SJSA1 (cell line): ENCODE data around the gene CCDC28B. TPM values are rescaled to one million over a fixed set of nuclear protein-coding genes. Genes with fewer than 3 reads are reported as not detected.

Experiments
- DNase-seq, 2 experiments: peaks; one replicate each; pipeline ENCODE4 v3.0.0-alpha.2; 2015 to 2020; ENCODE audit warnings: low spot score in 2 of 2, low read depth in 1 of 2
- H3K27ac ChIP-seq: fragments of 250-450 bp; sonication (Bioruptor Pico); 2 replicates; pipeline ENCODE4 v1.5.1; 2020; ENCODE audit warnings: mild to moderate bottlenecking, moderate library complexity
- H3K27me3 ChIP-seq: fragments of 250-450 bp; sonication (Bioruptor Pico); replicated peaks from 2 replicates; pipeline ENCODE4 v1.5.1; 2020; ENCODE audit warnings: mild to moderate bottlenecking, moderate library complexity
- H3K36me3 ChIP-seq: fragments of 250-450 bp; sonication (Bioruptor Pico); 2 replicates; pipeline ENCODE4 v1.5.1; 2020; ENCODE audit warnings: mild to moderate bottlenecking
- H3K4me1 ChIP-seq: fragments of 250-450 bp; sonication (Bioruptor Pico); replicated peaks from 2 replicates; pipeline ENCODE4 v1.6.1; 2021; ENCODE audit warnings: mild to moderate bottlenecking
- H3K4me3 ChIP-seq: fragments of 250-450 bp; sonication (Bioruptor Pico); 2 replicates; pipeline ENCODE4 v1.5.1; 2020; ENCODE audit warnings: mild to moderate bottlenecking
- H3K9me3 ChIP-seq: fragments of 250-450 bp; sonication (Bioruptor Pico); replicated peaks from 2 replicates; pipeline ENCODE4 v1.5.1; 2020; ENCODE audit warnings: mild to moderate bottlenecking
- total RNA-seq: library from RNA; depleted of rRNA; stranded (reverse); fragments of >200 nt; shearing (Covaris generic); gene quantifications from 2 replicates; pipeline ENCODE4 v1.2.3, GENCODE V29; 2014

Gene CCDC28B
- total RNA-seq, 1 experiment from 2014 or later: 22.1 TPM

- Histone ChIP-seq H3K9me3 (no peaks in the 10 kb centered on the region), H3K36me3 (peaks cover 62% of the 10 kb centered on the region), H3K27me3 (no peaks in the 10 kb centered on the region), H3K27ac (no peak overlapping the region), H3K4me3 (peak overlapping the region; percentile 54), H3K4me1 (peaks cover 22% of the 10 kb centered on the region)
- DNase-seq: no peak
These were observed 19.3 kb upstream of the CCDC28B start for GRCh38 chr1:32181065-32181464.

- peaks cover 22% of the 10 kb centered on the region for H3K4me1 ChIP-seq
- H3K9me3 ChIP-seq: no peaks in the 10 kb centered on the region
- no peak overlapping the region for H3K4me3 ChIP-seq
- no peak for DNase-seq
- no peak overlapping the region for H3K27ac ChIP-seq
- peaks cover 67% of the 10 kb centered on the region for H3K36me3 ChIP-seq
- H3K27me3 ChIP-seq: no peaks in the 10 kb centered on the region
These were observed 18.8 kb upstream of the CCDC28B start for GRCh38 chr1:32181563-32181962.

- DNase-seq: no peak
- no peak overlapping the region for H3K4me3 ChIP-seq
- no peaks in the 10 kb centered on the region for H3K9me3 ChIP-seq
- H3K4me1 ChIP-seq: peaks cover 22% of the 10 kb centered on the region
- H3K36me3 ChIP-seq: peaks cover 72% of the 10 kb centered on the region
- H3K27ac ChIP-seq: no peak overlapping the region
- H3K27me3 ChIP-seq: no peaks in the 10 kb centered on the region
These were observed 18.3 kb upstream of the CCDC28B start for GRCh38 chr1:32182060-32182459.

GRCh38 chr1:32184650-32185049, 15.7 kb upstream of the CCDC28B start:
- Histone ChIP-seq H3K9me3 (no peaks in the 10 kb centered on the region), H3K4me1 (peaks cover 13% of the 10 kb centered on the region), H3K4me3 (no peak overlapping the region), H3K36me3 (peaks cover 98% of the 10 kb centered on the region), H3K27ac (no peak overlapping the region), H3K27me3 (no peaks in the 10 kb centered on the region)
- DNase-seq: no peak

GRCh38 chr1:32186077-32186476, 14.3 kb upstream of the CCDC28B start:
- DNase-seq: no peak
- Histone ChIP-seq H3K27ac (no peak overlapping the region), H3K36me3 (peaks cover 100% of the 10 kb centered on the region)

GRCh38 chr1:32186491-32186890, 13.9 kb upstream of the CCDC28B start:
- Histone ChIP-seq H3K36me3 (peaks cover 100% of the 10 kb centered on the region), H3K27me3 (no peaks in the 10 kb centered on the region), H3K9me3 (no peaks in the 10 kb centered on the region), H3K4me3 (no peak overlapping the region), H3K4me1 (peaks cover 2% of the 10 kb centered on the region), H3K27ac (no peak overlapping the region)
- no peak for DNase-seq

More at GRCh38 chr1:32186077-32186476, 14.3 kb upstream of the CCDC28B start:
- H3K27me3 ChIP-seq: no peaks in the 10 kb centered on the region
- H3K4me3 ChIP-seq: no peak overlapping the region
- peaks cover 6% of the 10 kb centered on the region for H3K4me1 ChIP-seq
- no peaks in the 10 kb centered on the region for H3K9me3 ChIP-seq

GRCh38 chr1:32187850-32188249, 12.5 kb upstream of the CCDC28B start:
- H3K27me3 ChIP-seq: no peaks in the 10 kb centered on the region
- no peaks in the 10 kb centered on the region for H3K4me1 ChIP-seq
- no peaks in the 10 kb centered on the region for H3K9me3 ChIP-seq
- no peak for DNase-seq
- H3K4me3 ChIP-seq: no peak overlapping the region
- peaks cover 100% of the 10 kb centered on the region for H3K36me3 ChIP-seq
- H3K27ac ChIP-seq: no peak overlapping the region

- H3K27me3 ChIP-seq: no peaks in the 10 kb centered on the region
- H3K4me3 ChIP-seq: no peak overlapping the region
- peaks cover 98% of the 10 kb centered on the region for H3K36me3 ChIP-seq
- H3K27ac ChIP-seq: no peak overlapping the region
- no peaks in the 10 kb centered on the region for H3K9me3 ChIP-seq
- H3K4me1 ChIP-seq: no peaks in the 10 kb centered on the region
- no peak for DNase-seq
These were observed 8.0 kb upstream of the CCDC28B start for GRCh38 chr1:32192220-32192948.

GRCh38 chr1:32194984-32195383, 5.4 kb upstream of the CCDC28B start:
- no peak overlapping the region for H3K4me3 ChIP-seq
- peaks cover 5% of the 10 kb centered on the region for H3K4me1 ChIP-seq
- H3K36me3 ChIP-seq: peaks cover 91% of the 10 kb centered on the region
- DNase-seq: no peak
- H3K27me3 ChIP-seq: no peaks in the 10 kb centered on the region
- H3K9me3 ChIP-seq: no peaks in the 10 kb centered on the region
- no peak overlapping the region for H3K27ac ChIP-seq

- H3K4me3 ChIP-seq: no peak overlapping the region
- no peak overlapping the region for H3K27ac ChIP-seq
- H3K9me3 ChIP-seq: no peaks in the 10 kb centered on the region
- no peak for DNase-seq
- peaks cover 7% of the 10 kb centered on the region for H3K4me1 ChIP-seq
- peaks cover 85% of the 10 kb centered on the region for H3K36me3 ChIP-seq
- H3K27me3 ChIP-seq: no peaks in the 10 kb centered on the region
These were observed 4.9 kb upstream of the CCDC28B start for GRCh38 chr1:32195531-32195930.

GRCh38 chr1:32195972-32196823, 4.2 kb upstream of the CCDC28B start:
- no peak for DNase-seq
- Histone ChIP-seq H3K27ac (no peak overlapping the region), H3K9me3 (no peaks in the 10 kb centered on the region), H3K4me3 (no peak overlapping the region), H3K27me3 (no peaks in the 10 kb centered on the region), H3K4me1 (peaks cover 10% of the 10 kb centered on the region), H3K36me3 (peaks cover 79% of the 10 kb centered on the region)

- H3K27me3 ChIP-seq: no peaks in the 10 kb centered on the region
- H3K4me1 ChIP-seq: peaks cover 18% of the 10 kb centered on the region
- no peak overlapping the region for H3K4me3 ChIP-seq
- DNase-seq: no peak
- H3K36me3 ChIP-seq: peaks cover 70% of the 10 kb centered on the region
- no peak overlapping the region for H3K27ac ChIP-seq
- H3K9me3 ChIP-seq: no peaks in the 10 kb centered on the region
These were observed 3.3 kb upstream of the CCDC28B start for GRCh38 chr1:32197074-32197473.

- Histone ChIP-seq H3K4me1 (peaks cover 18% of the 10 kb centered on the region), H3K27me3 (no peaks in the 10 kb centered on the region)
These were observed 2.6 kb upstream of the CCDC28B start for GRCh38 chr1:32197837-32198236.

More at GRCh38 chr1:32197837-32198236, 2.6 kb upstream of the CCDC28B start:
- no peak for DNase-seq
- Histone ChIP-seq H3K9me3 (no peaks in the 10 kb centered on the region), H3K36me3 (peaks cover 62% of the 10 kb centered on the region), H3K4me3 (no peak overlapping the region), H3K27ac (no peak overlapping the region)
